WTC11 (cell line): ENCODE results near the gene CHST6. TPM values are rescaled to one million over a fixed set of nuclear protein-coding genes. Genes with fewer than 3 reads are reported as not detected.
"Not testable (repeated sequence)": the region's sequence is repeated elsewhere in the genome, so short reads cannot be mapped to it uniquely, and the experiment has no call there.

ENCODE experiments used
- ATAC-seq: fragments of 200-7000 bp; cut with Tn5 transposase; 2 replicates; pipeline ENCODE4 v1.10.0; 2021; ENCODE audit warnings: mild to moderate bottlenecking, moderate library complexity
- CTCF ChIA-PET: fragments of 300-600 bp; sonication (Branson Sonifier 250); formaldehyde crosslinking; loops from one replicate; lab custom pipeline; 2021; ENCODE audit warnings: antibody characterized with exemption; lab: Charles Lee
- POLR2A ChIA-PET: fragments of 350-600 bp; sonication (Branson Sonifier 250); formaldehyde crosslinking; loops from one replicate; lab custom pipeline; 2021; ENCODE audit warnings: antibody characterized with exemption; lab: Charles Lee
- DNase-seq: peaks from one replicate; pipeline ENCODE4 v3.0.0; 2021; ENCODE audit warnings: low spot score
- H3K27ac Mint-ChIP-seq: 2 replicates; pipeline ENCODE4 v1.8.0; 2021; ENCODE audit warnings: mixed read lengths
- H3K27me3 Mint-ChIP-seq: 2 replicates; pipeline ENCODE4 v1.8.0; 2021; ENCODE audit warnings: low read depth, mild to moderate bottlenecking, moderate library complexity, mixed read lengths
- H3K36me3 Mint-ChIP-seq: 2 replicates; pipeline ENCODE4 v1.8.0; 2021; ENCODE audit warnings: mixed read lengths
- H3K4me1 Mint-ChIP-seq: 2 replicates; pipeline ENCODE4 v1.8.0; 2022; ENCODE audit warnings: mixed read lengths
- H3K4me3 Mint-ChIP-seq: 2 replicates; pipeline ENCODE4 v1.8.0; 2021; ENCODE audit warnings: mild to moderate bottlenecking, moderate library complexity, mixed read lengths
- H3K9me3 Mint-ChIP-seq: 2 replicates; pipeline ENCODE4 v1.8.0; 2021; ENCODE audit warnings: mixed read lengths
- ATF1 ChIP-seq: sonication (generic); formaldehyde crosslinking; IDR thresholded peaks from 2 replicates; pipeline ENCODE4 v1.8.1; 2023; ENCODE audit warnings: mild to moderate bottlenecking, moderate library complexity, missing genetic modification reagents
- CBFB ChIP-seq: sonication (generic); formaldehyde crosslinking; IDR thresholded peaks from 2 replicates; pipeline ENCODE4 v1.8.1; 2022; ENCODE audit warnings: mild to moderate bottlenecking, low read depth, missing genetic modification reagents
- CREB1 ChIP-seq: sonication (generic); formaldehyde crosslinking; IDR thresholded peaks from 2 replicates; pipeline ENCODE4 v1.8.0; 2023; ENCODE audit warnings: mild to moderate bottlenecking, missing genetic modification reagents
- CREM ChIP-seq: sonication (generic); formaldehyde crosslinking; IDR thresholded peaks from 2 replicates; pipeline ENCODE4 v1.8.1; 2022; ENCODE audit warnings: mild to moderate bottlenecking, missing genetic modification reagents, moderate library complexity
- EMX1 ChIP-seq: fragments of 250-450 bp; sonication (Bioruptor Pico); IDR thresholded peaks from 2 replicates; pipeline ENCODE4 v1.8.0; 2021; ENCODE audit warnings: mild to moderate bottlenecking
- JAZF1 ChIP-seq: fragments of 250-450 bp; sonication (Bioruptor Pico); IDR thresholded peaks from 2 replicates; pipeline ENCODE4 v1.9.0; 2021; ENCODE audit warnings: moderate library complexity, mild to moderate bottlenecking, inconsistent platforms
- MXD4 ChIP-seq: fragments of 250-450 bp; sonication (Bioruptor Pico); IDR thresholded peaks from 2 replicates; pipeline ENCODE4 v1.8.0; 2021; ENCODE audit warnings: mild to moderate bottlenecking, moderate library complexity, borderline replicate concordance
- NFYB ChIP-seq: sonication (generic); formaldehyde crosslinking; conservative IDR thresholded peaks from 2 replicates; pipeline ENCODE4 v1.8.0; 2022; ENCODE audit warnings: low read depth, missing genetic modification reagents
- RORB ChIP-seq: fragments of 250-450 bp; sonication (Bioruptor Pico); IDR thresholded peaks from 2 replicates; pipeline ENCODE4 v1.9.0; 2021; ENCODE audit warnings: mild to moderate bottlenecking
- SP1 ChIP-seq: sonication (generic); formaldehyde crosslinking; conservative IDR thresholded peaks from 2 replicates; pipeline ENCODE4 v1.8.1; 2022; ENCODE audit warnings: missing genetic modification reagents
- TEAD1 ChIP-seq: sonication (generic); formaldehyde crosslinking; IDR thresholded peaks from 2 replicates; pipeline ENCODE4 v1.8.0; 2022; ENCODE audit warnings: mild to moderate bottlenecking, missing genetic modification reagents
- TEAD4 ChIP-seq: sonication (generic); formaldehyde crosslinking; IDR thresholded peaks from 2 replicates; pipeline ENCODE4 v1.8.0; 2022; ENCODE audit warnings: mild to moderate bottlenecking, missing genetic modification reagents
- ZNF232 ChIP-seq: sonication (generic); formaldehyde crosslinking; IDR thresholded peaks from 2 replicates; pipeline ENCODE4 v1.8.0; 2022; ENCODE audit warnings: mild to moderate bottlenecking, missing genetic modification reagents
- total RNA-seq: library from RNA; stranded (reverse); gene quantifications from 3 replicates; pipeline ENCODE4 v1.2.3, GENCODE V29; 2021
- TF ChIP-seq, protein P1 (sequence below): fragments of 200-600 bp; IDR thresholded peaks from 2 replicates; pipeline ENCODE4 v1.8.0; 2022; ENCODE audit warnings: antibody characterized with exemption
- TF ChIP-seq, protein P2 (sequence below): sonication (generic); formaldehyde crosslinking; IDR thresholded peaks from 2 replicates; pipeline ENCODE4 v1.8.0; 2022; ENCODE audit warnings: mild to moderate bottlenecking, missing genetic modification reagents
- TF ChIP-seq, protein P3 (sequence below): fragments of 250-450 bp; sonication (Bioruptor Pico); IDR thresholded peaks from 2 replicates; pipeline ENCODE4 v1.9.0; 2021; ENCODE audit warnings: moderate library complexity, mild to moderate bottlenecking, inconsistent platforms, borderline replicate concordance
- TF ChIP-seq, protein P4 (sequence below): sonication (generic); formaldehyde crosslinking; IDR thresholded peaks from 2 replicates; pipeline ENCODE4 v1.8.1; 2023; ENCODE audit warnings: mild to moderate bottlenecking, missing genetic modification reagents
- TF ChIP-seq, protein P5 (sequence below): sonication (generic); formaldehyde crosslinking; IDR thresholded peaks from 2 replicates; pipeline ENCODE4 v1.8.1; 2022; ENCODE audit warnings: low read depth, mild to moderate bottlenecking, moderate library complexity, missing genetic modification reagents, borderline replicate concordance
- TF ChIP-seq, protein P6 (sequence below): fragments of 250-450 bp; sonication (Bioruptor Pico); IDR thresholded peaks from 2 replicates; pipeline ENCODE4 v1.8.0; 2021; ENCODE audit warnings: mild to moderate bottlenecking
- TF ChIP-seq, protein P7 (sequence below): sonication (generic); formaldehyde crosslinking; IDR thresholded peaks from 2 replicates; pipeline ENCODE4 v1.8.0; 2022; ENCODE audit warnings: missing genetic modification reagents

CHST6 gene
- total RNA-seq, 1 experiment from 2014 or later = 20.2 TPM

DNA sequence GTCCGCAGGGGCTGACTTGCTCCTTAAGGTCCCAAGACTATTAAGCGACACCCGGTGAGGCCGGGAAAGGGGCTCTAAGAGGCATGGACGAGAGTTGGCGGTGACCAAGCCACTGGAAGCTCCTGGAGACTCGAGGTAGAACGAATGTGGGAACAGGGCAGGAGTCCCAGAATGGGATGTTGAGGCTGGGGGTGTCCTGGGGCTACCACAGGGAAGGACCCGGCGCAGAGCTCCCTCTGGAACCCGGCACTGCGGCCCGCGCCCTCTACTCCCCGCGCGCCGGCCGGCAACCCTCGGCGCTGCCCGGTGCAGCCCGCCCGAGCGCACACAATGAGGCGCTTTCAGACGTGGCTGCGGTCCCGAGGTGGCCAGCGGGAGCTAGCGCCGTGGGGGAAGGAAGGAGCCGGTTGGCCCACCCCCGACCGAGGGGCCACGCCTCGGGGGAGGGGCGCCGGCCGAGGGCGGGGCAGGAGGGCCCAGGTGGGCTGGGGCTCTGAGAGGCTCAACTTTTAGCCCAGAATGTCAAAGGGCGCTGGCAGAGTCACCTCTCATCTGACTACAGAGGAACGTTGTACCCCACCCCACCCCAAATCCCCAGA is at the start of gene CHST6 (continued):
- TF ChIP-seq, protein P1, sequence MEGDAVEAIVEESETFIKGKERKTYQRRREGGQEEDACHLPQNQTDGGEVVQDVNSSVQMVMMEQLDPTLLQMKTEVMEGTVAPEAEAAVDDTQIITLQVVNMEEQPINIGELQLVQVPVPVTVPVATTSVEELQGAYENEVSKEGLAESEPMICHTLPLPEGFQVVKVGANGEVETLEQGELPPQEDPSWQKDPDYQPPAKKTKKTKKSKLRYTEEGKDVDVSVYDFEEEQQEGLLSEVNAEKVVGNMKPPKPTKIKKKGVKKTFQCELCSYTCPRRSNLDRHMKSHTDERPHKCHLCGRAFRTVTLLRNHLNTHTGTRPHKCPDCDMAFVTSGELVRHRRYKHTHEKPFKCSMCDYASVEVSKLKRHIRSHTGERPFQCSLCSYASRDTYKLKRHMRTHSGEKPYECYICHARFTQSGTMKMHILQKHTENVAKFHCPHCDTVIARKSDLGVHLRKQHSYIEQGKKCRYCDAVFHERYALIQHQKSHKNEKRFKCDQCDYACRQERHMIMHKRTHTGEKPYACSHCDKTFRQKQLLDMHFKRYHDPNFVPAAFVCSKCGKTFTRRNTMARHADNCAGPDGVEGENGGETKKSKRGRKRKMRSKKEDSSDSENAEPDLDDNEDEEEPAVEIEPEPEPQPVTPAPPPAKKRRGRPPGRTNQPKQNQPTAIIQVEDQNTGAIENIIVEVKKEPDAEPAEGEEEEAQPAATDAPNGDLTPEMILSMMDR = no peak
- TF ChIP-seq, protein P2, sequence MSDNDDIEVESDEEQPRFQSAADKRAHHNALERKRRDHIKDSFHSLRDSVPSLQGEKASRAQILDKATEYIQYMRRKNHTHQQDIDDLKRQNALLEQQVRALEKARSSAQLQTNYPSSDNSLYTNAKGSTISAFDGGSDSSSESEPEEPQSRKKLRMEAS = no peak
- TF ChIP-seq SP1 = peak; percentile 84
- no peak for TF ChIP-seq TEAD4 (CRISPR knock-in tag)
- TF ChIP-seq, protein P3, sequence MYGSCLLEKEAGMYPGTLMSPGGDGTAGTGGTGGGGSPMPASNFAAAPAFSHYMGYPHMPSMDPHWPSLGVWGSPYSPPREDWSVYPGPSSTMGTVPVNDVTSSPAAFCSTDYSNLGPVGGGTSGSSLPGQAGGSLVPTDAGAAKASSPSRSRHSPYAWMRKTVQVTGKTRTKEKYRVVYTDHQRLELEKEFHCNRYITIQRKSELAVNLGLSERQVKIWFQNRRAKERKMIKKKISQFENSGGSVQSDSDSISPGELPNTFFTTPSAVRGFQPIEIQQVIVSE (CRISPR knock-in tag) = no peak
- TF ChIP-seq EMX1 (CRISPR knock-in tag) = no peak
- TF ChIP-seq, protein P4, sequence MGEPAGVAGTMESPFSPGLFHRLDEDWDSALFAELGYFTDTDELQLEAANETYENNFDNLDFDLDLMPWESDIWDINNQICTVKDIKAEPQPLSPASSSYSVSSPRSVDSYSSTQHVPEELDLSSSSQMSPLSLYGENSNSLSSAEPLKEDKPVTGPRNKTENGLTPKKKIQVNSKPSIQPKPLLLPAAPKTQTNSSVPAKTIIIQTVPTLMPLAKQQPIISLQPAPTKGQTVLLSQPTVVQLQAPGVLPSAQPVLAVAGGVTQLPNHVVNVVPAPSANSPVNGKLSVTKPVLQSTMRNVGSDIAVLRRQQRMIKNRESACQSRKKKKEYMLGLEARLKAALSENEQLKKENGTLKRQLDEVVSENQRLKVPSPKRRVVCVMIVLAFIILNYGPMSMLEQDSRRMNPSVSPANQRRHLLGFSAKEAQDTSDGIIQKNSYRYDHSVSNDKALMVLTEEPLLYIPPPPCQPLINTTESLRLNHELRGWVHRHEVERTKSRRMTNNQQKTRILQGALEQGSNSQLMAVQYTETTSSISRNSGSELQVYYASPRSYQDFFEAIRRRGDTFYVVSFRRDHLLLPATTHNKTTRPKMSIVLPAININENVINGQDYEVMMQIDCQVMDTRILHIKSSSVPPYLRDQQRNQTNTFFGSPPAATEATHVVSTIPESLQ (CRISPR knock-in tag) = no peak
- TF ChIP-seq, protein P5, sequence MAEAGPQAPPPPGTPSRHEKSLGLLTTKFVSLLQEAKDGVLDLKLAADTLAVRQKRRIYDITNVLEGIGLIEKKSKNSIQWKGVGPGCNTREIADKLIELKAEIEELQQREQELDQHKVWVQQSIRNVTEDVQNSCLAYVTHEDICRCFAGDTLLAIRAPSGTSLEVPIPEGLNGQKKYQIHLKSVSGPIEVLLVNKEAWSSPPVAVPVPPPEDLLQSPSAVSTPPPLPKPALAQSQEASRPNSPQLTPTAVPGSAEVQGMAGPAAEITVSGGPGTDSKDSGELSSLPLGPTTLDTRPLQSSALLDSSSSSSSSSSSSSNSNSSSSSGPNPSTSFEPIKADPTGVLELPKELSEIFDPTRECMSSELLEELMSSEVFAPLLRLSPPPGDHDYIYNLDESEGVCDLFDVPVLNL (CRISPR knock-in tag) = no peak
- TF ChIP-seq JAZF1 (CRISPR knock-in tag) = no peak
- TF ChIP-seq MXD4 (CRISPR knock-in tag) = no peak
- TF ChIP-seq CREM (CRISPR knock-in tag) = 0 out of 2 replicates have a peak, but pooled peaks have one; percentile 36
- TF ChIP-seq, all 79 proteins: peak for 17

DNA sequence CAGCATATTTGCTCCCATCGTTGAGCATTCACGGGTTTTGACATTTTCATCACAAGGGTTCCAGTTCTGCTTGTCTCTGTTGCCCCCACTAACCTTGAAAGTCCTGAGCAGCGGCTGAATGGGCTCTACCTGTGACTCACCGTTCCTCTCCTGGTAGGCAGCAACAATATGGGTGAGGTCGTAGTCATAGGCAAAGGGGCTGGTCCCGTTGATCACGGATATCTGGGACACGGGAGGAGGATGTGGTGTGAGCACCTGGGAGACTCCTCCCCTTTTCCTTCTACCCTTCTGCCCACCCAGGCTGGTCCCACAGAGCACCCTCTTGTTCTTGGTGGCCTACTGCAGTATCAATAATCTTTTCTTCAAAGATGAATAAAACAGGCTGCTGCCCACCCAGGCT is 47.2 kb upstream of the CHST6 start:
- CTCF ChIA-PET, H3K27me3 Mint-ChIP-seq, DNase-seq, H3K4me3 Mint-ChIP-seq, H3K4me1 Mint-ChIP-seq, ATAC-seq, H3K9me3 Mint-ChIP-seq, POLR2A ChIA-PET, H3K36me3 Mint-ChIP-seq, H3K27ac Mint-ChIP-seq: not testable (repeated sequence)

DNA sequence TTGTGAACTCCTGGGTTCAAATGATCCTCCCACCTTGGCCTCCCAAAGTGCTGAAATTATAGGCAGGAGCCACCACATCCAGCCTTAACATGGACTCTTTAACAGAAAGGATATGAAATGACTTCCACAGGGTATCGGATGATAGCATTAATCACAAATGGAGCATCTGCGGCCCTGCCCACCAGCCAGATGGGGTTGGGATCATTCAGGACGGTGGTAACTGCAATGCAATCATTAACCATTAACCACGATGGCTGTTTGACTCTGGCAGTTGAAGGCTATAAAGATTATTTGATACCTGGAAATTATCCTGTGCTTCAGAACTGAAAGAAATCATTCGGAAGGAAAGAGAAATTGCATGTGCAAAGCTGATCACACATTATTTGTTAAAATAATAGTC is 46.0 kb upstream of the CHST6 start:
- CTCF ChIA-PET = interaction anchor here (2.0 kb wide), 1 partner anchor 24 kb away, joined by 5 read pairs; no protein-coding TSS in a partner anchor
- H3K9me3 Mint-ChIP-seq = no peaks in the 10 kb centered on the region
- DNase-seq (no peak), ATAC-seq (no peak)
- POLR2A ChIA-PET = no interaction called here
- TF ChIP-seq, protein P6, sequence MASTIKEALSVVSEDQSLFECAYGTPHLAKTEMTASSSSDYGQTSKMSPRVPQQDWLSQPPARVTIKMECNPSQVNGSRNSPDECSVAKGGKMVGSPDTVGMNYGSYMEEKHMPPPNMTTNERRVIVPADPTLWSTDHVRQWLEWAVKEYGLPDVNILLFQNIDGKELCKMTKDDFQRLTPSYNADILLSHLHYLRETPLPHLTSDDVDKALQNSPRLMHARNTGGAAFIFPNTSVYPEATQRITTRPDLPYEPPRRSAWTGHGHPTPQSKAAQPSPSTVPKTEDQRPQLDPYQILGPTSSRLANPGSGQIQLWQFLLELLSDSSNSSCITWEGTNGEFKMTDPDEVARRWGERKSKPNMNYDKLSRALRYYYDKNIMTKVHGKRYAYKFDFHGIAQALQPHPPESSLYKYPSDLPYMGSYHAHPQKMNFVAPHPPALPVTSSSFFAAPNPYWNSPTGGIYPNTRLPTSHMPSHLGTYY (CRISPR knock-in tag) = no peak
- TF ChIP-seq NFYB (no peak), RORB (no peak), TEAD1 (CRISPR knock-in tag) (no peak), ZNF232 (CRISPR knock-in tag) (no peak), ATF1 (CRISPR knock-in tag) (no peak), CREB1 (CRISPR knock-in tag) (no peak), CBFB (no peak)
- TF ChIP-seq, protein P7, sequence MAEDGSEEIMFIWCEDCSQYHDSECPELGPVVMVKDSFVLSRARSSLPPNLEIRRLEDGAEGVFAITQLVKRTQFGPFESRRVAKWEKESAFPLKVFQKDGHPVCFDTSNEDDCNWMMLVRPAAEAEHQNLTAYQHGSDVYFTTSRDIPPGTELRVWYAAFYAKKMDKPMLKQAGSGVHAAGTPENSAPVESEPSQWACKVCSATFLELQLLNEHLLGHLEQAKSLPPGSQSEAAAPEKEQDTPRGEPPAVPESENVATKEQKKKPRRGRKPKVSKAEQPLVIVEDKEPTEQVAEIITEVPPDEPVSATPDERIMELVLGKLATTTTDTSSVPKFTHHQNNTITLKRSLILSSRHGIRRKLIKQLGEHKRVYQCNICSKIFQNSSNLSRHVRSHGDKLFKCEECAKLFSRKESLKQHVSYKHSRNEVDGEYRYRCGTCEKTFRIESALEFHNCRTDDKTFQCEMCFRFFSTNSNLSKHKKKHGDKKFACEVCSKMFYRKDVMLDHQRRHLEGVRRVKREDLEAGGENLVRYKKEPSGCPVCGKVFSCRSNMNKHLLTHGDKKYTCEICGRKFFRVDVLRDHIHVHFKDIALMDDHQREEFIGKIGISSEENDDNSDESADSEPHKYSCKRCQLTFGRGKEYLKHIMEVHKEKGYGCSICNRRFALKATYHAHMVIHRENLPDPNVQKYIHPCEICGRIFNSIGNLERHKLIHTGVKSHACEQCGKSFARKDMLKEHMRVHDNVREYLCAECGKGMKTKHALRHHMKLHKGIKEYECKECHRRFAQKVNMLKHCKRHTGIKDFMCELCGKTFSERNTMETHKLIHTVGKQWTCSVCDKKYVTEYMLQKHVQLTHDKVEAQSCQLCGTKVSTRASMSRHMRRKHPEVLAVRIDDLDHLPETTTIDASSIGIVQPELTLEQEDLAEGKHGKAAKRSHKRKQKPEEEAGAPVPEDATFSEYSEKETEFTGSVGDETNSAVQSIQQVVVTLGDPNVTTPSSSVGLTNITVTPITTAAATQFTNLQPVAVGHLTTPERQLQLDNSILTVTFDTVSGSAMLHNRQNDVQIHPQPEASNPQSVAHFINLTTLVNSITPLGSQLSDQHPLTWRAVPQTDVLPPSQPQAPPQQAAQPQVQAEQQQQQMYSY (CRISPR knock-in tag) = no peak
- H3K4me1 Mint-ChIP-seq = no peaks in the 10 kb centered on the region
- 0 out of 2 replicates have a peak, but pooled peaks cover 2% of the 10 kb centered on the region for H3K36me3 Mint-ChIP-seq
- H3K27ac Mint-ChIP-seq = no peak overlapping the region
- no peak overlapping the region for H3K4me3 Mint-ChIP-seq
- no peaks in the 10 kb centered on the region for H3K27me3 Mint-ChIP-seq

DNA sequence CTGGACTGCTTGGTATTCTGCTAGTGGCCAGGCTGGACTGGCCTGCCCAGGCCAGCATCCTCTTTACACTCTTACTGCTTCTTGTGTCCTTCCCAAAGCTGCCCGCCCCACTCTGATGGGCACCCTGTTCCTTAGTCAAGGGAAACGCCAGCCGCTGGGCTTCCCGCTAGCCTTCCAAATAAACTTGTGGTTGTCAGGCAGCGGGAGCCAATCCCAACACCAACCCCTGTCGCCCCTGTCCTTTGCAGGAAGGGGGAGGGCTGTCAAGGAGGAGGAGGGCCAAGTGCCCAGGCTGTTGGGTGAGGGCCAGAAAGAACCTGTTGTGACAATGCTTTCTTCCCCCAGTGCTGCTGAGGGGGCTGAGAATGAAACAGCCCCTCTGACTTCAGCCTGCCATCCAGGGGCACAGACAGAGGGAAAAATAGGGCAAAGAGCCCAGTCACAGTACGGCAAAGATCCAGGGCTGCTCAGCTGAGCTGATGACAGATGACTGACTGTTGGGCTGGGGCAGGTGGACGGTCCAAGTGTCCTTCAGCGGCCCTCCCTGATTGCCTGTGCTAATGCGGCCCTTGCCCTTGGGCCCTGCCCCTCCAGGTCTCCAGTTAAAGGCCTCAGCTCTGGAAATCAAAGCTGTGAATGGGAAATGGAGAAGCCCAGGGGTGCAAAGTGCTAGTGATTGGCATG is 43.8 kb upstream of the CHST6 start:
- CTCF ChIA-PET = not testable (repeated sequence)

More for the DNA sequence above, 43.8 kb upstream of the CHST6 start:
- H3K27me3 Mint-ChIP-seq, ATAC-seq, H3K9me3 Mint-ChIP-seq, POLR2A ChIA-PET, H3K4me3 Mint-ChIP-seq, DNase-seq, H3K27ac Mint-ChIP-seq, H3K36me3 Mint-ChIP-seq, H3K4me1 Mint-ChIP-seq: not testable (repeated sequence)
